HG03354 (cell line): ENCODE measurements around the gene APP.
"Not testable (repeated sequence)": the region's sequence is repeated elsewhere in the genome, so short reads cannot be mapped to it uniquely, and the experiment has no call there.

Source experiments
- ATAC-seq: cut with Tn5 transposase; IDR thresholded peaks from one replicate; pipeline ENCODE4 v1.9.1; 2021; ENCODE audit warnings: mild to moderate bottlenecking; ENCODE audit not compliant: unreplicated experiment, poor library complexity, severe bottlenecking

The APP gene

DNA sequence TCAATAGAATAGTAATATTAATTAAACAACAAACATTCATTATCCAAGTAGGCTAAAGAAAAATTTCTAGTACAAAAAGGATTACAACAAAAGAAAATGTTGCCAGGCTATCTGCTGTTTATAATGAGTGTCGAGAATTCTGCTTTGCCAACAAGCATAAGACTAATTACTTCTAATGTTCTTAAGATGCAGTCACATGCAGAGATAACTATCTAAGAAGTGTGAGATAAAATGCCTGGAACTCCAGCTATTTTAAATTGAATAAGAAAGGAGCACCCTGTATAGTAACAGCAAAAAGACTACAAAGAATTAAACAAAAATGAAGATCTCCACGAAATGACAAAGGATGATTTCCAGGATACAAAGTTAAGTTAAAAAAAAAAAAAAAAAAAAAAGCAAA, 59.9 kb downstream of the APP start:
- ATAC-seq, result no peak

- ATAC-seq, result no peak
Observed at GRCh38 chr21:26107429-26107828, 63.1 kb downstream of the APP start.

DNA sequence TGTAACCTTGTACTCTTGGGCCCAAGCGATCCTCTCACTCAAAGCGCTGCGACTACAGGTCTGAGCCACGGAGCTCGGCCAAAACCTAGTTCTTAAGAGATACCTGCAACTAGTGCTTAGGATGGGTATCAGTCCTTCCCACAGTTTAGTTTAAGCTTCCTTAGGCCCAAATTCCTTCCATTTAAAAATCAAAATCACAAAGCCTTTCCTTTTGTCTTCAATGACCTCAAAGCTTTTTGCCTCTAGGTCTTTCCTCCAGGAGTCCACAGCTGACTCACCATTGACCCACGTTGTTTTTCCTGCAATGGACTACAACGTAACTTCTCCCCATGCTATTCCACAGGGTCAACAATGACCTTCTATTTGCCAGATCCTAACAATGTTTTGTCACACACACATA, 64.0 kb downstream of the APP start:
- ATAC-seq, result no peak

DNA sequence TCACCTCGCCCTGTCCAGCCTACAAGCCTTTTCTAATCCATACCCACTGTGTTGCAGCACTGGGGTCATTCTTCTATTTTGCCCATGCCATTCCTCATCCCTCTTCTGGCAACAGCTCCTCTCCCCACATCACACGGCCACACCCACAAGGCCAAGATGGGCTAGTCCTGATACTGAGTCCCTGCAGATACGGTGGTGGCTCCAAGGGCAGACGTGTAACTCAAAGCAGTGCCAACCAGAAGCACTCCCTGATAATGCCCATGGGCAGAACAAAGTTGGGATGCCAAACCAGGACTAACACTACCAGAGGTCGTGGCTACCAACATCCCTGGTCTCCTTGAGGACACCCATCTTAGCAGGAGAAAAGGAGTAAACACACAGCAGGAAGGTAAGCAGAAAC, 64.8 kb downstream of the APP start:
- no peak for ATAC-seq

- no peak for ATAC-seq
Observed at GRCh38 chr21:26100573-26100972, 70.0 kb downstream of the APP start.

DNA sequence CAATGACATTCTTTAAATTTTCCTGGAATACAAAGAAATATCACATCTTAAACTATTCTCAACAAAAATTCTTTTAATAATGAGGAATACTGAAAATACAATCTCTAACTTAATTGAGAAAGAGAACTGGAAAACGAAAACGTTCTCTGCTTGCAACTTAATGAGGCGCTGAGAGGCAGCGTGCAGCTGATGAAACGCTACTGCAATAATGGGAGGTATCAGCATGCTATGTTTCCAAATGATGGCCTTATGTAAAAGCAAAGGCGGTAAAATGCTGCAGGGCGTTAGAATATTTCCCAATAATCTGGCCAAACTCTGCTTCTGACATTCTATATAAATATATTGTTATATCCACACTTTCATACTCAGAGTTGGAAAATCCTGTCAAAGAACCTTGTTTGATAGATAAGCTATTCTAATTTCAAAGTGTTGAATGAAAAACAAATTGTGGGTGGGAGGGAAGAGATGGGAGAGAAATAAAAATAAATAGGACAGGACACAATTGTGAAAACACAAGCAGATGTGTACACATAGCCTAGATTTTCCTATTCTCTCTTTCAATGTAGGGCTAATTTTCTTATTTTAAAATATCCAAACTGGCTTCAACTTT, 70.9 kb downstream of the APP start:
- no peak for ATAC-seq

- ATAC-seq, result no peak
Observed at GRCh38 chr21:26098772-26099397, 71.7 kb downstream of the APP start.

DNA sequence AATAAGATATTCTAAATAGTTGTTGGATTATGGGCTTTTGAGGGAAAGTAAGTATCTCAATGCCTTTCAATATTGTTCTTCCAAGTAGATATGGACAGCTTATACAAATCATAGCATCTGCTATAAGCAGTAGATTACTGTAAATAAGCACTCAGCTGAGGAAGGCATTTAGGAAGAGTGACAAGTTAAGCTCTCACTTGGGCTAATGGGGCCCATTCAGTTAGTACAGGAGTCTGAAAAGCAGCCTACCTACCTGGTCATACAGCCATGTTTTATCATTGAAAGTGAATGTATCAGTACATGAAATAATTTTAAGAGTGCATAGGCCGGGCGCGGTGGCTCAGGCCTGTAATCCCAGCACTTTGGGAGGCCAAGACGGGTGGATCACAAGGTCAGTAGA, 73.1 kb downstream of the APP start:
- ATAC-seq, result no peak

DNA sequence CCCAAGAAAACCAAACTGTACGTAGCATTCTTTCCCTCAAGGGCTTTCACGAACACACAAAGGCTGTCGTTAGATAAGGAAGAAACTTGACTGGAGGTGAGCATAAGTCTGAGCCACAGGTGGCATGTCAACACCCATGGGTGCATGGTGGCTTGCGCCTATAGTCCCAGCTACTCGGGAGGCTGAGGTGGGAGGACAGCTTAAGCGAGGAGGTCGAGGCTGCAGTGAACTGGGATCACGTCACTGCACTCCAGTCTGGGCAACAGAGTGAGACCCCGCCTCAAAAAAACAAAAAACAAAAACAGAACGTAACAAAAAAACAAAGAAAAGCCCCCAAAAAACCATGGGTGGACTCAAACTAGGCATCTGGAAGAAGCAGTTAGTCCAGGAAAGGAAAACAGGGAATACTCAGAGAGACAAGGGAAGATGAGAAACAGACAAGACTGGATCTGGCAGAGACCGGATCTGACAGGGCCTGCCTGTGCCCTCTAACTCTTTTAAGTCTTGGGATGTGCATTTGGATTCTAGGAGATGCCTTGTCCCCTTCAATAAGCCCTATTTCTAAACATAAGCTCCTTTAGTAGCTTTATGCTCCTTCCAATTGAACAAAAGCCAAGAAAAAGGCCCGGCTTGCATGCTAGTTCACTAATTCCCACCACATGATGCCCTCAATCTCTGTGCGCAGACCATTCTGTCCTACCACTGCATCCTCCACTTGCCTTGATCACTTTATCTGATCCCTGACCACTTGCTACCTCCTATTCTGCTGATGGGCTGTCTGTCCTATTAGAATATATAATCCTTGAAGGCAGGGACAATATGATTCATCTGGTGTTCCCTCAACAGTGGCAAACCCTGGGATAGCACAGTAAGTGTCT, 73.8 kb downstream of the APP start:
- no peak for ATAC-seq

DNA sequence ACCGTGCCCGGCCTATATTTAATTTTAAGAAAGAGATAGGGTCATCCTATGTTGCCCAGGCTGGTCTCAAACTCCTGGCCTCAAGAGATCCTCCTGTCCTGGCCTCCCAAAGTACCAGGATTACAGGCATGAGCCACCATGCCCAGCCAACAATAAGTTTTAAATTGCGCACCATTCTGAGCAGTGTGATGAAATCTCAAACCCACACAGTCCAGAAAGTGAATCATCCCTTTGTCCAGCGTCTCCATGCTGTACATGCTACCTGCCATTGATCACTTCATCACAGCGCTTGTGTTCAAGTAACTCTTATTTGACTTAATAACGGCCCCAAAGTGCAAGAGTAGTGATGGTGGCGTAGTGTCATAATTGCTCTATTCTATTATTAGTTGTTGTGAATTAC, 75.4 kb downstream of the APP start:
- ATAC-seq, result no peak

DNA sequence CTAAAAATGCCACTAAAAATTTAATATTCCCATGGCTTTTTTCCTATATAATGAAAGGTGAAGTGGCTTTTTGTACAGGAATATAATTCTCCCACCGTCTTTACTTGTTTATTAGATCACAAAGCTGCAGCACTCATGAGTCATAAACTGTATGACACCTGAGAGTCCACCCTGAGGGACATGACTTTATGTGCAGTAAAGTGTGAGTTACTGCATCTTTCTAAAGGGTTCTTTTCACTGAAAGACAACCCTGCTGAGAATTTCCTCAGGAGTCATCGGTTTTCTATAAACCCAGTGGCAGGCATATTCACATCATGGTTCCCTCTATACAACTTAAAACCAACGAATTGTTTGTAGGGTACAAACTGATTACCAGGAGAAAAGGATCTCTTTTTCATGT, 77.4 kb downstream of the APP start:
- no peak for ATAC-seq

GRCh38 chr21:26091480-26092018, 79.0 kb downstream of the APP start:
- ATAC-seq, result no peak

GRCh38 chr21:26089730-26090129, 80.8 kb downstream of the APP start:
- ATAC-seq, result no peak

GRCh38 chr21:26087223-26087918, 83.2 kb downstream of the APP start:
- ATAC-seq, result no peak

DNA sequence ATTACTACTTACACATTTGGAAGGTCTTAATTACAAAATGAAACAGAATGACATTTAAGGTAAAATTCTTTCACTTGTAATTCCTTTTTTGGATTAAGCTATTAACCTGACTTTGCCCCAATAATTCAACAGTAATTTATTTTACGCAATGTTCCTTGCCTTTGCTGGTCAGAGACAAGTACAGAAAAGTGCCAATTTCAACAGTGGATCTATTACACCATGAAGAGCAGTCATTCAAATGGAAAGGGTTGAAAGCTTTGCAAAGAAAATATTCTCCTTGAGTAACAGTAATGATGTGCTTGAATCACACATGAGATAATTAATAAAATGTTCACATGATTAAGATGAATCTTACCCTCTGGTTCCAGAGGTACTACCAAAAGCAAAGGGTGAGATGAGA, 84.7 kb downstream of the APP start:
- ATAC-seq, result no peak

DNA sequence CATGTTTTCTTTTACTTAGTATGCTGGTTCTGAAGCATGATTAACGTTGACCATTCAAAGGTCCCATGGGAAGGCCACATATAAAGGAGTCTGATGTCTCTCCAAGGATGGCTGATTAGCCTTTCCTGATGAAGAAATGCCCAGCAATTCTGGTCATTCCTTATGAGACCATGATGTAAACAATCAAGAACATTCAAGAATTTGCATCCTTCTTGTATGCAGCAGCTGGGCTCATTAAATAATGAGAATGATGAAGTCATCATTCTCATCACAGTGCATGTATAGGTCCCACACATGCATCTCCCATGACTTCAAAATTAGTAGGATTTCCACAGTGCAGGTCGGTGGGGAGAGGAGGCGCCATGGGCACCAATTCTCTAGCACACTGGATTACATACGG, 85.4 kb downstream of the APP start:
- no peak for ATAC-seq

DNA sequence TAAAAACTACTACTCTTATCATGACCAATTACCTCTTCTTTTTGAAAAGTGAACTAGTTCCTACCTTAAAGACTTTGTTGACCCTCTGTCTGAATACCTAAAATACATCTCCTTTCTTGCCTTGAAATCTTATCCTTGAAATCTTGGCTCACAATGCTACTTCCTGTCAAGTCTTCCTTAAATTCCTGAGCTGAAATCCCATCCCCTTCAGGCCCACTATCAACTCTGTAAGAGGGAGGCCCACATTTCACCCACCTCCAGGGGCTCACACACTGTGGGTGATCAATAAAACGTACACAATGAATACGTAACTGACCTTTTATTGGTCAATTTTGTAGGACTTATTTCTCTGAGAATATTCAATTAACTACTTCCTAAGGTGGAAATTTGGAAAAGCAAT, 88.0 kb downstream of the APP start:
- no peak for ATAC-seq

DNA sequence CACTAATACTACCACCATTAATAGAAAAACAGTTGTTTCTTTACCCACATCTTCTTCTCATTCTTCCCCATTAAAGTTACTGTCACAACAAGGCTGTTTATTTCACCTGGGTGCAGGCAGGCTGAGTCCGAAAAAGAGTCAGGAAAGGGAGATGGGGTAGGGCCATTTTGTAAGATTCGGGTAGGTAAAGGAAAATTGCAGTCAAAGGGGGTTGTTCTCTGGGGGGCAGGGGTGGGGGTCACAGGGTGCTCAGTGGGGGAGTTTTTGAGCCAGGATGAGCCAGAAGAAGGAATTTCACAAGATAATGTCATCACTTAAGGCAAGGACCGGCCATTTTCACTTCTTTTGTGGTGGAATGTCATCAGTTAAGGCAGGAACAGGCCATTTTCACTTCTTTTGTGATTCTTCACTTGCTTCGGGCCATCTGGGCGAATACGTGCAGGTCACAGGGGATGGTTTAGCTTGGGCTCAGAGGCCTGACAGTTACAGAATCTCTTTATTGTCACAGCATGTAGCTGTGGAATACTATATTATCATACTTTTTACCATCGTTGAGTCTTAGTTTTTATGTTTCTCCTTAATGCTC, 89.3 kb downstream of the APP start:
- ATAC-seq, result not testable (repeated sequence)

- ATAC-seq, result no peak
Observed at GRCh38 chr21:26080211-26080610, 90.4 kb downstream of the APP start.

GRCh38 chr21:26079366-26079765, 91.2 kb downstream of the APP start:
- no peak for ATAC-seq
